ENCODE results near the gene MXRA8.

- TF ChIP-seq CTCF (IDR thresholded peaks at IDR 0.05) (no peak), POLR2A (IDR thresholded peaks at IDR 0.05) (no peak), EP300 (IDR thresholded peaks at IDR 0.05) (no peak)
Measured at GRCh38 chr1:1397839-1398523, 39.6 kb upstream of the MXRA8 start.

Data from ovary (tissue), 3 donors.